Measurements from ENCODE around the gene PLXNB2.

The PLXNB2 gene

DNA sequence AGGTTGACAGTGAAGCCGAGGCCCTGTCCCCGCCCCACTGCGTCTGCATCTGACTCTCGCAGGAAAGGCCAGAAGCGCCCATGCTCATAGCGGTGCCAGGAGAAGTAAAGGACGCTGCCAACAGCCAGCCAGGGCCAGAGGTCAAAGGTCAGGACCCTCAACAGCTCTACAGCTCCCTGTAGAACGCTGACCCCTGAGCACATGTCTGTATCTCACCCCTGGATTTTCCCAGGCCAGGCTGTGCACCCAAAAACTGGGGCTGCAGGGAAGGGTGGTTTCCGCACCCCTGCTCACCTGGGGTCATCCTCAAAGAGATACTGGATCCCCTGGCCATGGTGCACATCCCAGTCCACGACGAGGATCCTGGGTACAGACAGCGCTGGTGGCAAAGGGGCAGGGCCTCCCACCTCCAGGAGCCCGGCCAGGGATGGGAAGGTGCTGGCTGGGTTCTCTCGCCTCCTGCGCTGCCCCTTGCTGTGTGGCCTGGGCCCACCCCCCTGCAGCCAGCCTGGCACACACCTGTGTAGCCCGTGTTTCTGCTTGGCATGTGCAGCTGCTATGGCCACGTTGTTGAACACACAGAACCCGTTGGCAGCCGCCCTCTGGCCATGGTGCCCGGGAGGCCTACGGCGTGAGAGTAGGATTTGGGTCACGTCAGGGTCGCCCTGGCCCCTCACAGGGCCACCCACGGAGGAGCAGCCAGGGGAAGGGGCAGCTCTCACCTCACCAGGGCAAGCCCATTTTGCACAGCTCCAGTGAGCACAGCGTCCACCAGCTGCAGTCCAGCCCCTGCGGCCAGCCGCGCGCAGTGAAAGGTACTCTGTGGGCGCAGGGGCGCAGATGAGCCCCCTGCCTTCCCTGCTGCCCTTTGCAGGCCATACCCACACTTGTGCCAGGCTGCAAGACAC, 57.9 kb downstream of the PLXNB2 start:
- DNase-seq, result no peak

DNA sequence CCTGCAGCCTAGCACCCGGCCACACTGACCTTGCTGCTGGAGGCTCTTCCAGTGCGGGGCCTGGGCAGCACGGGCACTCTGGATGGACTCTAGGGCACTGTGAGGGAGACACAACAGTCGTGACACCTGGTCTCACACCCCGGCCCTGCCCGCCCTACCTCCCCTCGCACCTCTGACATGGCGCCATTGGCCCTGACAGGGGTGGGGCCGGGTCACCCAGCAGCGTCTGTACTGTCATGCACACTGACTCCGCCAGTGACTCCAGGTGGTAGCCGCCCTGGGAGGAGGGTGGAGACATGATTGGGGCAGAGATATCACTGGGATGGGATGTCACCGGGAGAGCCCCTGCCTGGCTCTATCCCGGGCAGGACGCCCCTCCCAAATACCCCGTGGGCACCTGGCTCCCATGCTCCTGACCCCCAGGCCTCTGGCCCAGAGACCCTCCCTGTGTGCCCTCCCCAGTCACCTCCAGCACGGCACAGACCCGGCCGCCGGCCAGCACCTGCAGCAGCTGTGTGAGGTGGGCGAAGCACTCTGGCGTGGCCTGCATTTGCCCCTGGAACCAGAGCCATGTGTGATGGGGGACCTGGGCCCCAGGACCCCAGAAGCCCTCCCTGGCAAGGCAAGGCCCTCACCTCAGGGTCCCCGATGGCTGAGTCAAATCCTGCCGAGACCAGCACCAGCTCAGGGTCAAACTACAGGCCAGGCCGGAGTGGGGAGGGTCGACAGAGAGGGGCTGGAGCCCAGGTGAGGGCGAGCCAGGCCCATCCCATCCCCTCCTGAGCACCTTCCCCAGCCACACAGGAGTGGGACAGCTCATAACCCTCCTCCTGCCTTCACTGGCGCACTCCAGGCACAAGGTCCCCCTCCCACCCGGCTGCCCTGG, 59.0 kb downstream of the PLXNB2 start:
- no peak for DNase-seq

GRCh38 chr22:50247748-50248147, 59.7 kb downstream of the PLXNB2 start:
- DNase-seq, result peak; percentile 38

- DNase-seq, result no peak
Measured at GRCh38 chr22:50246242-50247175, 60.9 kb downstream of the PLXNB2 start.

GRCh38 chr22:50245214-50246072, 62.0 kb downstream of the PLXNB2 start:
- DNase-seq, result no peak

- DNase-seq, result peak; percentile 85
Measured at GRCh38 chr22:50244420-50245213, 62.8 kb downstream of the PLXNB2 start, which contains the start of gene TUBGCP6. TSS of gene TUBGCP6 (minus strand) at chr22:50245023. CDS start at chr22:50244459, 564 bp downstream.

- no peak for DNase-seq
Measured at GRCh38 chr22:50243685-50244419, 63.6 kb downstream of the PLXNB2 start.

- no peak for DNase-seq
Measured at GRCh38 chr22:50242406-50242949, 65.0 kb downstream of the PLXNB2 start.

DNA sequence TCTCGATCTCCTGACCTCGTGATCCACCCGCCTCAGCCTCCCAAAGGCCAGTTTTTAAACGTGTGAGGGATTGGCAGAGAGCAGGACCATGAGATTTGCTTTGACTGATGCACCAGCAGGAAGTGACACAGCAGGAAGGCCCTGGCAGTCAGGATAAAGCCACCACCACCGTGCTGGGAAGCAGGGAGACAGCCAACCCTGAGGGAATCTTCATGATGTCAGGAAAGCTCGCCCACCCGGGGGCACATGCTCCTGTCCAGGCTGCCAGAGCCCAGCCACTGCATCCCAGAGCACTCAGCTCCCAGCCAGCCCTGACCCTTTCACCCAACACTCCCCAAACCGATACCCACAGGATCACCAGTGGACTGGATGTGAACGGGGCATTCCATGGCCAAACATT, 68.7 kb downstream of the PLXNB2 start:
- no peak for DNase-seq

GRCh38 chr22:50236731-50237409, 70.6 kb downstream of the PLXNB2 start:
- DNase-seq, result no peak

- DNase-seq, result no peak
Measured at GRCh38 chr22:50233223-50233622, 74.2 kb downstream of the PLXNB2 start.

GRCh38 chr22:50232481-50233151, 74.8 kb downstream of the PLXNB2 start:
- DNase-seq, result no peak

DNA sequence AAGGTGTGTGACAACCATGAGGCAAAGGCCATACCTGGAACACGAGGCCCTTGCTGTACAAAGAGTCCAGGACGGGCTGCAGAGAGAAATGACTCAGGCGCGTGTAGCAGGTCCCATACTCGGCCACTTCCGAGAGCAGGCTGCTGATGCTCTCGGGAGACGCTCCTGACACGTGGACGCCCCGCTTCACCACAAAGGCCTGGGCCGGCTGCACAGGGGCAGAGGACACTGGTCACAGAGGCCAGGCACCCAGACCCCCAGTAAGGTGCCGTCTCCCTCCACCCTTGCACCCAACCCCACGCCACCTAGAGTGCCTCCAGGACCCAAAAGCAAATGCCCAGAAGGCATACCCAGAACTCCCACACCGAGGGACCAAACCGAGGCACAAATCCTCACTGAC, 78.1 kb downstream of the PLXNB2 start:
- DNase-seq, result no peak

GRCh38 chr22:50228366-50228765, 79.1 kb downstream of the PLXNB2 start:
- no peak for DNase-seq

GRCh38 chr22:50227579-50228215, 79.7 kb downstream of the PLXNB2 start:
- no peak for DNase-seq

- DNase-seq, result no peak
Measured at GRCh38 chr22:50226875-50227165, 80.6 kb downstream of the PLXNB2 start.

DNA sequence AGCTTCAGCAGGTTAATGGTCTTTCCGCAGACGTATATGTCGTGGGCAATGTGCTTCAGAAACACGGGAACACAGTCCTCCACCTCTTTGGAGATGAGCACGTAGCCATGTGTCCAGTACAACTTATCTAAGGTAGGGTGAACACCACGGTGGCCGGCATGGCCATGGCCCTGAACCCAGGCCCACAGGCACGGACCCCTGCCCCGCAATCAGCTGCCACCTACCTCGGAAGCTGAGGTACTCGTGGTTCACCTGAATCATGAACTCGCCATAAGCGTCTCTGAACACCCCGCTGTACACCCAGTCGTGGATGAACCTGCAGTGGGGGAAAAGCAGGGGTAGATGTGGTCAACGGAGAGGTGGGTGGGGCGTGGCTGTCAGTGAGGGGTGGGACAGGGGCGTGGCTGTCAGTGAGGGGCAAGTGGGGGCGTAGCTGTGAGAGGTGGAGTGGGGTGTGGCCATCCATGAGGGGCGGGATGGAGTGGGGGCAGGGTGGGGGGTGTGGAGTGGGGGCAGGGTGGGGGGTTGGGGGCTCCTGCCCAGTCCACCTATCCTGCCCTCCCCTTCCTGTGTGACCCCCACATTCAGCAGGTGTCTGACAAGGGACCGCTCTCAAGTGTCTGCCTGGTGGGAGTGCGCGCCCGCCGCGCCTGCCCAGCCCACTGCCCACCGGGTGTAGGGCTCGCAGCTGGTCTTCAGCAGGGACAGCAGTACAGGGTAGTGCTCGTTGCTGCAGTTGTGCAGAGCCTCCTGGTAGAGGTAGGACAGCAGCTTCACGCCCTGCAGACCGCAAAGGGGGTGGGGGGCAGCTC, 81.2 kb downstream of the PLXNB2 start:
- DNase-seq, result no peak
